Ovary (tissue), 9 donors: ENCODE results near the gene PSMB7. TPM values are rescaled to one million over a fixed set of nuclear protein-coding genes. Genes with fewer than 3 reads are reported as not detected.

Experiments used
- DNase-seq, 5 donors: peaks; one replicate each; pipeline ENCODE4 v3.0.0-alpha.2; 2019 to 2020
- H3K27ac ChIP-seq, 2 donors: fragments of 200-600 bp; one replicate each; pipeline versions ENCODE4 v1.5.1 to v1.8.0; 2019 to 2022
- H3K27me3 ChIP-seq: fragments of 200-600 bp; one replicate; pipeline ENCODE4 v1.8.0; 2022
- H3K36me3 ChIP-seq: fragments of 200-600 bp; sonication (generic); one replicate; pipeline ENCODE4 v1.5.1; 2019
- H3K4me1 ChIP-seq: one replicate; pipeline ENCODE4 v1.8.1; 2013; ENCODE audit warnings: mild to moderate bottlenecking, moderate library complexity; ENCODE audit not compliant: insufficient read depth
- H3K4me3 ChIP-seq: fragments of 200-600 bp; sonication (generic); one replicate; pipeline ENCODE4 v1.5.1; 2017
- H3K9me3 ChIP-seq, 2 donors: fragments of 200-600 bp in 1 of 2; sonication (generic) in 1 of 2; one replicate each; pipeline versions ENCODE4 v1.5.1 to v1.8.1; 2013 to 2019; ENCODE audit warnings: mild to moderate bottlenecking in 1 of 2, moderate library complexity in 1 of 2
- CTCF ChIP-seq, 3 donors: fragments of 450-650 bp in 2 of 3; fragments of 200-600 bp in 1 of 3; IDR thresholded peaks; one replicate each; pipeline versions ENCODE4 v1.5.1 to v1.8.0; 2016 to 2022; ENCODE audit warnings: antibody characterized with exemption in 3 of 3, mild to moderate bottlenecking in 1 of 3
- EP300 ChIP-seq: sonication (generic); formaldehyde crosslinking; IDR thresholded peaks from one replicate; pipeline ENCODE4 v1.6.1; 2017; ENCODE audit warnings: antibody characterized with exemption
- POLR2A ChIP-seq: fragments of 450-650 bp; IDR thresholded peaks from one replicate; pipeline ENCODE4 v1.6.1; 2017; ENCODE audit warnings: antibody characterized with exemption, mild to moderate bottlenecking, moderate library complexity
- WGBS, 3 donors: extraction: QIAGEN DNeasy Blood & Tissue Kit in 1 of 3; methylation state at CpG; one replicate each; pipeline versions ENCODE4 v1.1.5 to v1.1.7; 2013 to 2017; 5-methylcytosine and 5-hydroxymethylcytosine counted together
- intact Hi-C, 4 donors: fragments of 100-400 bp; cut with DNase I; formaldehyde crosslinking; loops; one replicate each; pipeline versions ENCODE4 v1.11.0 to v1.15.1; 2022 to 2023
- polyA plus RNA-seq, 2 donors: library from polyadenylated mRNA; stranded (reverse); fragments of 200-250 nt in 1 of 2; fragments of 350-450 nt in 1 of 2; fragmentation: Illumina TruSeq in 1 of 2; extraction: RNeasy Lipid Tissue Mini Kit (QIAGEN cat#74804) in 1 of 2; gene quantifications; one replicate each; pipeline ENCODE4 v1.2.3, GENCODE V29; 2013 to 2014
- total RNA-seq, 7 donors: library from RNA; depleted of rRNA in 2 of 7; stranded (reverse); fragments of >200 nt in 2 of 7; fragmentation: NEBNext Ultra II Directional in 3 of 7; extraction: Animal tissue kit (Norgen Biotek cat#: 25700) in 3 of 7; gene quantifications; one replicate each; pipeline versions ENCODE4 v1.1.0 to v1.2.4, GENCODE V29; 2016 to 2023
- donor health status: DM: no; HTN: no; CAD: no; lungs with moderate emphysema.
- donor health status: DM: no; HTN: no; CAD: no.
- donor health status: Bipolar disorder and iron deficiency.
- donor health status: DM: yes; HTN: yes; CAD: no.
- donor health status: DM: no; HTN: no; CAD: no.
- donor health status: DM: yes; HTN: yes; CAD: no.

The PSMB7 gene
- total and polyA plus RNA-seq, 9 donors: 88.0 to 211 (median 95.1) TPM

DNA sequence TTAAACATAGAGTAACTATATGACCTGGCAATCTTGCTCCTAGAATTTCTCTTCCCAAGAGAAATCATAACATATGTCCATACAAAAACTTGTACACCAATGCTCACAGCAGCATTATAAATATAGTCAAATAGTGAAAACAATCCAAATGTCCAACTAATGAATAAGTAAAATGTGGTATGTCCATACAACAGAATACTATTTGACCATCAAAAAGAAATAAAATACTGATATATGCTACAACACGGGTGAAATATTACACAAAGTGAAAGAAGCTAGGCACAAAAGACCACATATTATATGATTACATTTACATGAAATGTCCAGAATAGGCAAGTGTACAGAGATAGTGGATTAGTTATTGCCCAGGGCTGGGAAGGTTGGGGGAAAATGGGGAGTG is 41.4 kb downstream of the PSMB7 start:
- Histone ChIP-seq H3K36me3 (no peaks in the 10 kb centered on the region), H3K27me3 (no peaks in the 10 kb centered on the region), H3K27ac (no peak overlapping the region), H3K4me1 (peaks cover 1% of the 10 kb centered on the region), H3K4me3 (no peak overlapping the region), H3K9me3 (no peaks in the 10 kb centered on the region)
- TF ChIP-seq CTCF (IDR thresholded peaks at IDR 0.05) (no peak), POLR2A (no peak), EP300 (no peak)
- no peak for DNase-seq
- intact Hi-C loops: no loop called here
- WGBS, 3 donors: 98 to 100% (median 99%) methylated on average over 1 of the region's 1 CpG

GRCh38 chr9:124373386-124373785 is 41.9 kb downstream of the PSMB7 start:
- H3K9me3 ChIP-seq: no peaks in the 10 kb centered on the region
- no peak for TF ChIP-seq CTCF (IDR thresholded peaks at IDR 0.05)
- TF ChIP-seq EP300: no peak
- TF ChIP-seq POLR2A: no peak
- H3K4me1 ChIP-seq: peaks cover 1% of the 10 kb centered on the region
- WGBS, 3 donors: 92 to 93% (median 92%) methylated on average over 4 of the region's 4 CpGs
- H3K27ac ChIP-seq: no peak overlapping the region
- no peak overlapping the region for H3K4me3 ChIP-seq
- DNase-seq: no peak
- no peaks in the 10 kb centered on the region for H3K27me3 ChIP-seq
- no peaks in the 10 kb centered on the region for H3K36me3 ChIP-seq
- intact Hi-C loops: no loop called here

- Histone ChIP-seq H3K9me3 (no peaks in the 10 kb centered on the region), H3K4me3 (no peak overlapping the region), H3K4me1 (peaks cover 1% of the 10 kb centered on the region), H3K27ac (no peak overlapping the region), H3K27me3 (no peaks in the 10 kb centered on the region), H3K36me3 (no peaks in the 10 kb centered on the region)
- DNase-seq: no peak
- intact Hi-C loops: no loop called here
- TF ChIP-seq EP300: no peak
- TF ChIP-seq CTCF (IDR thresholded peaks at IDR 0.05): no peak
- no peak for TF ChIP-seq POLR2A
Measured at GRCh38 chr9:124372038-124372437, 43.2 kb downstream of the PSMB7 start.

- WGBS, 3 donors: 79 to 86% (median 81%) methylated on average over 9 of the region's 9 CpGs
Measured at GRCh38 chr9:124370896-124371582, 44.2 kb downstream of the PSMB7 start.

More at GRCh38 chr9:124370896-124371582, 44.2 kb downstream of the PSMB7 start:
- Histone ChIP-seq H3K9me3 (no peaks in the 10 kb centered on the region), H3K4me1 (no peaks in the 10 kb centered on the region), H3K27ac (no peak overlapping the region), H3K36me3 (no peaks in the 10 kb centered on the region), H3K27me3 (no peaks in the 10 kb centered on the region), H3K4me3 (no peak overlapping the region)
- no peak for DNase-seq
- intact Hi-C loops: no loop called here
- TF ChIP-seq POLR2A: no peak
- TF ChIP-seq EP300: no peak
- no peak for TF ChIP-seq CTCF (IDR thresholded peaks at IDR 0.05)
